ENCODE data around the gene SHANK2.

SHANK2 gene

DNA sequence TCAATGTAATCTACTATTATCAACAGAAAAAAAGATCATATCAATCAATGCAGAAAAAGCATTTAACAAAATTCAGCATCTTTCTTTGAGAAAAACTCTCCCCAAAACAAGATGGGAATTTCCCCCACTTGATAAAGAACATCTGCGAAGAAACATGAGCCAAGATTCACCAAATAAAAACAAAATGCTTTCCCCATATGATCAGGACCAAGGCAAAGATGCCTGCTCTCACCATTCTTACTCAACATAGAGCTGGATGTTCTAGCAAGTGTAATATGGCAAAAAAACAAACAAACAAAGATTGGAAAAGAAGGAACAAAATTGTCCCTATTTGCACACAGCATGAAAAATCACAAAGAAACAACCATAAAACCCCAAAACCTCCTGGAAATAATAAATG is 23.4 kb downstream of the SHANK2 start:
- H3K27ac ChIP-seq (ENCODE audit: low read length) = no peak overlapping the region
- H3K4me1 ChIP-seq (ENCODE audit: control insufficient read depth in 1 of 2, insufficient read depth in 2 of 2, low read length in 2 of 2) = no peaks in the 10 kb centered on the region
- H3K4me3 ChIP-seq (ENCODE audit: low read depth in 1 of 2, low read length in 2 of 2) = no peak overlapping the region
- no peaks in the 10 kb centered on the region for H3K36me3 ChIP-seq (ENCODE audit: control insufficient read depth in 1 of 2, insufficient read depth in 2 of 2, low read length in 2 of 2)
- H3K27me3 ChIP-seq (ENCODE audit: low read depth, low read length) = no peaks in the 10 kb centered on the region
- peaks cover 12 to 23% of the 10 kb centered on the region in 2 donors for H3K9me3 ChIP-seq (ENCODE audit: control insufficient read depth in 1 of 2, low read length in 2 of 2)

DNA sequence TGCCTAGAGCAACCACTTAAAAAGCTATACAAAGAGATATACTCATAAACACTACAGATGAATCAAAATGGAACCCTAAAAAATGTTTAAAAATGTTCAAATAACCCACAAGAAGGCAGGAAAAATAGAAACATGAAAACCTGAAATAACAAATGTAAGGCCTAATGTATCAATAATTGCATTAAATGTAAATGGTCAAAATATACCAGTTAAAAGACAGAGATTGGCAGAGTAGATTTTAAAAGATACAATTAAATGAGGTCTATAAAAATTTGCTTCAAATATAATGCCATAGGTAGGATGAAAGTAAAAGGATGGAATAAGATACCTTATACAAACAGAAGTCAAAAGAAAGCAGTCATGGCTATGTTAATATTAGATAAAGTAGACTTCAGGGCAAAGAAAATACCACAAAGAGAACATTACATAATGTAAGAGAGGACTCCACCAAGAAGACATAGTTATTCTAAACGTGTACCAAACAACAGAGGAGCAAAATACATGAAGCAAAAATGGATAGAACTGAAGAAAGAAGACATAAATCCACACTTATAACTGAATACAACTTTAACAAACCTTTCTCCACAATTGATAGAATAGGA is 25.2 kb downstream of the SHANK2 start:
- H3K4me3 ChIP-seq (ENCODE audit: low read depth in 1 of 2, low read length in 2 of 2) = no peak overlapping the region
- no peaks in the 10 kb centered on the region for H3K27me3 ChIP-seq (ENCODE audit: low read depth, low read length)
- H3K27ac ChIP-seq (ENCODE audit: low read length) = no peak overlapping the region
- H3K4me1 ChIP-seq (ENCODE audit: control insufficient read depth in 1 of 2, insufficient read depth in 2 of 2, low read length in 2 of 2) = no peaks in the 10 kb centered on the region
- H3K36me3 ChIP-seq (ENCODE audit: control insufficient read depth in 1 of 2, insufficient read depth in 2 of 2, low read length in 2 of 2) = no peaks in the 10 kb centered on the region
- H3K9me3 ChIP-seq (ENCODE audit: control insufficient read depth in 1 of 2, low read length in 2 of 2) = peaks cover 12 to 23% of the 10 kb centered on the region in 2 donors

DNA sequence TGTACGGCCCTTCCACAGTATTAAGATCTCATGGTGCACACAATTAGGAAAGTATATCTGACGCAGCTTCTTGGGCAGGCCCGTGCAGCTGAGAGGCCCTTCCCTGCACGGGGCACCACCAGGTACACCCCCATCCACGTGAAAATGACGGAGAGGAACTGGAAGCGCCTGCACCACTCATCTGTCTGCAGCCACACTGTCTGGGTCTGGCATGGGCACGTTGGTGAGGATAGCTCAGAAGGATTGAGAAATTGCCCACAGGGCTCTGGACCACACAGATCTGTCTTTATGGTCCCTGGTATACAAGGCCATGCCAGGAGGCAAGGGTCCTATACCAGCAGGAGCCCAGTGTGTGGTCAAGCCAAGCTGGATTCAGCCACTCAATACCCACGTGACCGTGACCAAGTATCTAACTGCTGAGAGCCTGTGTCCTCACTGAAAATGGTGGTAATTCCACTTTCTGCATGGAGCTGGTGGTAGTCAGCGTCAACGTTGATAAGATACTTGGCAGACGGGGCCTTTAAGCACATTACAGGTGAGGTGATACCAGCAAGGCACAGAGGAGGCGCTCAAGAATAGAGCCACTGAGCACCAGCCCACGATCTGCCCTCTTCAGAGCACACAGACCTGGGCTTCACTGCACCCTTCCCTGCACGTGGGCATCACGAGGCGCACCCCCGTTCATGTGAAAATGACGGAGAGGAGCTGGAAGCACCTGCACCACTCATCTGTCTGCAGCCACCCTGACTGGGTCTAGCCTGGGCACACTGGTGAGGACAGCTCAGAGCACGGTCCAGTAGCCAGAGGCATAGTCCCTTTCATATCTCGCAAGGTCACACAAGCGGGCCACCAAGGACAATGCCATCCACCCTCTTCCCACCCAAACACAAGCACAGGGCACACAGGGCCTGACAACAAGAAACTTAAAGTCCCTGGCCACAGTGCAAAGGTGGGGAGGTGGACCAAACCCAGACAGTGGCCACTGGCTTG is 28.4 kb downstream of the SHANK2 start:
- Histone ChIP-seq H3K4me1 (ENCODE audit: control insufficient read depth in 1 of 2, insufficient read depth in 2 of 2, low read length in 2 of 2) (no peaks in the 10 kb centered on the region), H3K9me3 (ENCODE audit: control insufficient read depth in 1 of 2, low read length in 2 of 2) (peaks cover 12 to 23% of the 10 kb centered on the region in 2 donors), H3K27me3 (ENCODE audit: low read depth, low read length) (no peaks in the 10 kb centered on the region), H3K4me3 (ENCODE audit: low read depth in 1 of 2, low read length in 2 of 2) (no peak overlapping the region), H3K27ac (ENCODE audit: low read length) (no peak overlapping the region), H3K36me3 (ENCODE audit: control insufficient read depth in 1 of 2, insufficient read depth in 2 of 2, low read length in 2 of 2) (no peaks in the 10 kb centered on the region)

DNA sequence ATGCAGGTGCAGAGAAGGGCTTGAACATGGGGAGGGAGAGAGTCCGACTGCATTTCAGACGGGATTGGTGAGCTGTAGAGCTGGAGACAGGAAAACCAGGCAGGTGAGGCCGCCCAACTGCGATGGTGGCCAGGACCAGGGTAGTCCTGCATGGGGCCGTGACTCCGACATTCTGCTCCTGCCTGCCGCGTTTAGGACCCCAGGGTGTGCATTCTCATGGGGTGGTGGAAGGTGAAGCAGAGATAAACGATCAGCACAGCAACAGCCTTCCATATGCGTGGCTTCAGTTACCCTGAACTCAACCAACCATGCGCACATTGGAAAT is 29.3 kb downstream of the SHANK2 start:
- H3K27me3 ChIP-seq (ENCODE audit: low read depth, low read length) = no peaks in the 10 kb centered on the region
- H3K36me3 ChIP-seq (ENCODE audit: control insufficient read depth in 1 of 2, insufficient read depth in 2 of 2, low read length in 2 of 2) = no peaks in the 10 kb centered on the region
- H3K9me3 ChIP-seq (ENCODE audit: control insufficient read depth in 1 of 2, low read length in 2 of 2) = peaks cover 12 to 23% of the 10 kb centered on the region in 2 donors
- H3K4me1 ChIP-seq (ENCODE audit: control insufficient read depth in 1 of 2, insufficient read depth in 2 of 2, low read length in 2 of 2) = no peaks in the 10 kb centered on the region
- no peak overlapping the region for H3K4me3 ChIP-seq (ENCODE audit: low read depth in 1 of 2, low read length in 2 of 2)
- H3K27ac ChIP-seq (ENCODE audit: low read length) = no peak overlapping the region

DNA sequence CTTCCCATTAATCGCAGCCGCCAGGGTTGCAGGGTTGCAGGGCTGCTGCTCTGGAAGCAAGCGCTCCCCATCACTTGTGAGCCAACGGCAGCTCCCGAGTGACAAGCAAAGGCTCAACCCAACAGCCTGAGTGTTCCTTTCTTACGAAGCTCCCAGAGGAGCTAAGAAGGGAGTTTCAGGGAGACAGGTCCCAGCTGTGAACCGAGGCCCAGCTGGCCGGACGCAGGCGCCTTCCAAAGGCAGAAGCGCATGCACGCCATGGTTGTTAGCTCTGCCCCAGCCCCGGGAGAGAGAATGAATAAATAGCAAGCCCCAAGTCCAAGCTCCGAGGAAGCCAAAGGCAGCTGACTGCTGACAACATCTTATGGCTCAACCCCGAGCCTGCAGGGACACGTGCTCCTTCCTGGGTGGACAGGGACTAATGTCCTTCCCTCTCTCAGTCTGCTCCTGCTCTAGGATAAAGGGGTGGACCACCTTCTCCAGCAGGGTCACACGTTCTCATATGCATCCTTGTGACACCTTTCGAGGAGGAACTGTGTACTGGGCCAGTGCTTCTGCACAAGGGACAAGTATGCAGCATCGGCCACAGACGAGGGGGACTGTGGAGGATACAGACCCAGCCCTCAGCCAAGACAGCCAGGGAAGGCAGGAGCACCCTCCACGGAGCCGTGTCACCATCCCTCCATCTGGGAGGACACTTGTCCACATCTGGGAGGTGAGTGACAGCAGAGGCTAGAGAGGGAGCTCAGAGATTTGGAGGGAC is 29.9 kb downstream of the SHANK2 start:
- Histone ChIP-seq H3K9me3 (ENCODE audit: control insufficient read depth in 1 of 2, low read length in 2 of 2) (peaks cover 7 to 18% of the 10 kb centered on the region in 2 donors), H3K4me1 (ENCODE audit: control insufficient read depth in 1 of 2, insufficient read depth in 2 of 2, low read length in 2 of 2) (no peaks in the 10 kb centered on the region), H3K4me3 (ENCODE audit: low read depth in 1 of 2, low read length in 2 of 2) (no peak overlapping the region), H3K27ac (ENCODE audit: low read length) (no peak overlapping the region), H3K27me3 (ENCODE audit: low read depth, low read length) (no peaks in the 10 kb centered on the region), H3K36me3 (ENCODE audit: control insufficient read depth in 1 of 2, insufficient read depth in 2 of 2, low read length in 2 of 2) (no peaks in the 10 kb centered on the region)

DNA sequence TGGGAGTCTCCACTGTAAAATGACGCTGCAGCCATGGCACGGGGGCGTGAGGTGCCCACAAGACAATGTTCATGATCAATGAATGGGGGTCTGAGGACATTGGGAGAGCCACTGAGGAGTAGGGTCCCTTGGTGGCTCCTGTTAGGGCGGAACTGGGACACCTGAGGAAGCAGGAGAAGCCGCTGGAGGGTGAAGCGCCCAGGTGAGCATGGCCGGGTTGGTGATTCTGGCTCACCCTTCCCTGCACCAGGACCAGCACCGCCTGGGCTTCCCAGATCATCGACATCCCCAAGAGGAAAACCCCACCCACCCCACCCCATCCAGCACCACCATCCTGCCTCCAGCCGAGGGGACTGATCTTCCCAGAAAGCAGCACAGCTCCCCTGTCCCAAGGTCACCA is 30.6 kb downstream of the SHANK2 start:
- H3K4me1 ChIP-seq (ENCODE audit: control insufficient read depth in 1 of 2, insufficient read depth in 2 of 2, low read length in 2 of 2) = no peaks in the 10 kb centered on the region
- H3K36me3 ChIP-seq (ENCODE audit: control insufficient read depth in 1 of 2, insufficient read depth in 2 of 2, low read length in 2 of 2) = no peaks in the 10 kb centered on the region
- H3K27me3 ChIP-seq (ENCODE audit: low read depth, low read length) = no peaks in the 10 kb centered on the region
- H3K4me3 ChIP-seq (ENCODE audit: low read depth in 1 of 2, low read length in 2 of 2) = no peak overlapping the region
- no peak overlapping the region for H3K27ac ChIP-seq (ENCODE audit: low read length)
- peaks cover under 1 to 11% of the 10 kb centered on the region in 2 donors for H3K9me3 ChIP-seq (ENCODE audit: control insufficient read depth in 1 of 2, low read length in 2 of 2)

DNA sequence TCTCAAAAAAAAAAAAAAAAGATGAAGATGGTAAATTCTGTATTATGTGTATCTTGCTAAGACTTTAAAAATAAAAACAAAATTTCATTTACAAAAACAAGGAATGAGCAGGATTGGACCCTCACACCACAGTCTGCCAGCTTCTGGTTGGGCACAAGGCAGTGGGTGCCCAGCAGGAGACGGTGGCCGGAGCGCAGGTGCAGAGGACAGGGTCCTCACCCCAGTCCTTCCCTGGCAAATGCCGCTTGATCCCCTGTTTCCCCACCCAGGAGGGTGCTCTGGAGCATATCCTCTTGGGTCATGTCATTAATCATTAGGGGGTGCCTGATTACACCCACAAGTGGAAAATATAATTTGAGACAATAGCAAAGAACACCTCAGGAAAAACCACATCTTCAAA is 31.2 kb downstream of the SHANK2 start:
- Histone ChIP-seq H3K4me1 (ENCODE audit: control insufficient read depth in 1 of 2, insufficient read depth in 2 of 2, low read length in 2 of 2) (no peaks in the 10 kb centered on the region), H3K36me3 (ENCODE audit: control insufficient read depth in 1 of 2, insufficient read depth in 2 of 2, low read length in 2 of 2) (no peaks in the 10 kb centered on the region), H3K27me3 (ENCODE audit: low read depth, low read length) (no peaks in the 10 kb centered on the region), H3K27ac (ENCODE audit: low read length) (no peak overlapping the region), H3K4me3 (ENCODE audit: low read depth in 1 of 2, low read length in 2 of 2) (no peak overlapping the region), H3K9me3 (ENCODE audit: control insufficient read depth in 1 of 2, low read length in 2 of 2) (peaks cover 0 to 8% of the 10 kb centered on the region in 2 donors)

DNA sequence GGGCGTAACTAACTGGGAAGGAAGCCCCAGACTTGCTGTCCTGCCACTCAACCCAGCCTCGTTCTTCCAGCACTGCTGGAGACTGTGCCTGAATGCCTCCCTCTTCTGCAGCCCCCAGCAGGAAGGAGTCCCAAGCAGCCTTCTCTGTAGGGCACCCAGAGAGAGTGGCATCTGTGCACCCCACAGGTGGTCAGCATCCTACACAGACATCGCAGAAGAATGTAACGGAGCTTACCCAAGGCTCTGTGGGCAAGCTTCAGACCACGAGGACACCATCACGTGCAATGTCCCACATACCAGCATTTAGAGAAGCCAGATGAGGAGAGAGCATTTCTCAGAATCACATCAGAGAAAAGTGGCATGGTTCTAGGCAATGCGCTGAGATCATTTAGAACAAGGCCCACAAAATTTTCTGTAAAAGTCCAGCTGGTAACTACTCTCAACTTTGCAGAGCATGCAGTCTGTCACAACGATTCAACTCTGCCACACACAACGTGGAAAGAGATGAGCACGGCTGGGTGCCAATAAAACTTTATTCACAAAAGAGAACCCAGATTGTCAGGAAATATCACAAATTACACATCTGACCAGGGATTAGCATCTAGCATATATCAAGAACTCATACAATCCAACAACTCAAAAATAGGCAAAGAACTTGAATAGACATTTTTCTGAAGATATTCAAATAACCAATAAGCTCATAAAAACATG is 33.4 kb downstream of the SHANK2 start:
- H3K4me3 ChIP-seq (ENCODE audit: low read depth in 1 of 2, low read length in 2 of 2) = no peak overlapping the region
- no peak overlapping the region for H3K27ac ChIP-seq (ENCODE audit: low read length)
- H3K4me1 ChIP-seq (ENCODE audit: control insufficient read depth in 1 of 2, insufficient read depth in 2 of 2, low read length in 2 of 2) = peaks cover 0 to 1% of the 10 kb centered on the region in 2 donors
- no peaks in the 10 kb centered on the region for H3K27me3 ChIP-seq (ENCODE audit: low read depth, low read length)
- H3K9me3 ChIP-seq (ENCODE audit: control insufficient read depth in 1 of 2, low read length in 2 of 2) = no peaks in the 10 kb centered on the region
- no peaks in the 10 kb centered on the region for H3K36me3 ChIP-seq (ENCODE audit: control insufficient read depth in 1 of 2, insufficient read depth in 2 of 2, low read length in 2 of 2)

DNA sequence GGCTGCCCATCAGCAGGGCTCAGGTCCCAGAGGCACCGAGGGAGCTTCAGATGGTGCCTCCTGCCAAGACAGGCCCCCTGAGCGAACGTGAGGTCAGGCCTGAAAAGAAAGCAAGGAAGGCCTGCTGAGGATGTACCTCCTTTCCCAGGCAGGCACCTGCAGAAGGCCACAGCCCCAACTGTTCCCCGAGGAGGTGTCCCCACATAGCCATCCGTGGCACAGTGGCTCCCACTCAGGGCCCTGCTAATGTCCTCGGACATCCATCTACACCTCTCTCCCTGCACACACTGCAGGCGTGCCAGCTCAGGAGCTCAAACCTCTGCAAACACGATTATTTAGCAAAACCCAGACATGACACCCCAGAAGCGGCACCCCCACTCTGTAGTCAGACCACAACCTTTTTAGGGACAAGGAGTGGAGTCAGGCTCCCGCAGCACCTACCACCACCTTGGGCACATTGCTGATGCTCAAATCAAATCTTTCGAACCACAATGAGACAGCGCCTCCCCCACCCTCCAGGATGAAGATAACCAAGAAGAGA is 36.9 kb downstream of the SHANK2 start:
- Histone ChIP-seq H3K9me3 (ENCODE audit: control insufficient read depth in 1 of 2, low read length in 2 of 2) (no peaks in the 10 kb centered on the region), H3K36me3 (ENCODE audit: control insufficient read depth in 1 of 2, insufficient read depth in 2 of 2, low read length in 2 of 2) (no peaks in the 10 kb centered on the region), H3K27me3 (ENCODE audit: low read depth, low read length) (no peaks in the 10 kb centered on the region), H3K27ac (ENCODE audit: low read length) (no peak overlapping the region), H3K4me1 (ENCODE audit: control insufficient read depth in 1 of 2, insufficient read depth in 2 of 2, low read length in 2 of 2) (peaks cover 0 to 13% of the 10 kb centered on the region in 2 donors), H3K4me3 (ENCODE audit: low read depth in 1 of 2, low read length in 2 of 2) (no peak overlapping the region)

DNA sequence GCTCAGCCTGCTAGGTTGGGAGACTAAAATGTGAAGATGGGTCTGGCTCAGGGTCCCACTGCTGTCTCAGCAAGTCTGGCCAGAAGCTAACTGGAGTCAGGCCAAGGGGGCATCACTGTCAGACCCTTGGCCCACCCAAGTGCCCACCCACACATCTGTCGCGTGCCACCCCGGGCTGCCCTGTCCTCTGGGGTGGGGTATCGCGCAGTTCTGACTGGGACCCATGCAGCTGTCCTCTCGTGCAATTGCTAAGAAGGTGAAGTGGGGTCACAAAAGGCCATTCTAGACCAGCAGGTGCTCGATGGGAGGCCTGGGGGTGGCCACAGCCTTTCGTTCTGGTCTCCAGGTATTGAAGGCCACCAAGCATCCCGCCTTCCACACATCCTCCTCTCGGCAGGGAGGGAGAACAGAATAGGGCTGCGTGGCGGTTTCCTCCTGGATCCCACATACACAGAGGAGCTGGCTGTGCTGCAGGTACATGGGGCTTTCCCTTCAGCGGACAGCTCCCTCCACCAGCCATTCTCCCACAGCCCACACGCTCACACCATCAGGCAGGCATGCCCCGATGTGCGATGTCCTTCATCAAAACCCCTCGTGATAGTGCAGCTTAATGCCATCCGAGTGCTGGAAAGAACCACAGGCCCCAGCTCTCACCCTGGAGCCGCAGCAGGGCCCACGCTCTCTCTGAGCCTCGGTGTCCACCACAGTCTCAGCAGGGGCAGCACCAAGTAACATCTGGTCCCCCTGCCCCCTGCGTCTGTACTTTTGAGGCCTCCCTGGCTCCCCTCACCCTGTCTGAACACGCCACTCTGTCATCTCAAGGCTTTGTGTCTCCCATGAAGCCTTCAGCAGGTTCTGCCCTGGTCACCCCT is 37.6 kb downstream of the SHANK2 start:
- no peak overlapping the region for H3K27ac ChIP-seq (ENCODE audit: low read length)
- H3K4me3 ChIP-seq (ENCODE audit: low read depth in 1 of 2, low read length in 2 of 2) = no peak overlapping the region
- H3K36me3 ChIP-seq (ENCODE audit: control insufficient read depth in 1 of 2, insufficient read depth in 2 of 2, low read length in 2 of 2) = no peaks in the 10 kb centered on the region
- no peaks in the 10 kb centered on the region for H3K9me3 ChIP-seq (ENCODE audit: control insufficient read depth in 1 of 2, low read length in 2 of 2)
- peaks cover 0 to 13% of the 10 kb centered on the region in 2 donors for H3K4me1 ChIP-seq (ENCODE audit: control insufficient read depth in 1 of 2, insufficient read depth in 2 of 2, low read length in 2 of 2)
- H3K27me3 ChIP-seq (ENCODE audit: low read depth, low read length) = no peaks in the 10 kb centered on the region
